SK-N-SH (cell line): ENCODE measurements around the gene ERCC2. TPM values are rescaled to one million over a fixed set of nuclear protein-coding genes. Genes with fewer than 3 reads are reported as not detected.

ENCODE experiments used
- CTCF ChIA-PET: fragments of 300-600, 350-600 bp; formaldehyde crosslinking; extraction: SDS; loops from one replicate; lab custom pipeline; 2021; lab: Yijun Ruan, JAX
- POLR2A ChIA-PET: fragments of 350-600 bp; sonication (Branson Sonifier 250); formaldehyde crosslinking; extraction: SDS; loops from one replicate; lab custom pipeline; 2020; ENCODE audit warnings: antibody characterized with exemption, inconsistent platforms; lab: Yijun Ruan, JAX
- DNase-seq: peaks from one replicate; pipeline ENCODE4 v3.0.0; 2012
- H2AFZ ChIP-seq: fragments of 200-600 bp; sonication (generic); 2 replicates; pipeline ENCODE4 v1.8.1; 2016; ENCODE audit warnings: antibody characterized with exemption, mild to moderate bottlenecking, low read depth
- H3F3A ChIP-seq: fragments of 200-600 bp; sonication (generic); replicated peaks from 2 replicates; pipeline ENCODE3; 2016; ENCODE audit warnings: antibody characterized with exemption, mild to moderate bottlenecking; ENCODE audit not compliant: insufficient read depth
- H3K27ac ChIP-seq, 2 experiments: fragments of 200-500 bp in 1 of 2; fragments of 200-600 bp in 1 of 2; sonication (Bioruptor generic) in 1 of 2; sonication (generic), shearing (Covaris generic) in 1 of 2; 2 replicates each; pipeline versions ENCODE4 v1.5.1 to v1.6.1; 2014 to 2016; ENCODE audit warnings: low read depth in 2 of 2, inconsistent platforms in 1 of 2, low read length in 1 of 2, mild to moderate bottlenecking in 1 of 2, mixed read lengths in 1 of 2
- H3K27me3 ChIP-seq: fragments of 200-600 bp; sonication (generic), shearing (Covaris generic); 2 replicates; pipeline ENCODE4 v1.6.1; 2016; ENCODE audit warnings: mixed run types; ENCODE audit not compliant: insufficient read depth
- H3K36me3 ChIP-seq, 2 experiments: fragments of 200-500 bp in 1 of 2; fragments of 200-600 bp in 1 of 2; sonication (Bioruptor generic) in 1 of 2; sonication (generic) in 1 of 2; replicated peaks in 1 of 2; 2 replicates each; pipeline versions ENCODE3 to v1.5.1; 2014 to 2016; ENCODE audit warnings: low read length in 1 of 2, mild to moderate bottlenecking in 1 of 2; ENCODE audit not compliant: insufficient read depth in 2 of 2, control insufficient read depth in 1 of 2
- H3K4me1 ChIP-seq, 2 experiments: fragments of 200-500 bp in 1 of 2; fragments of 200-600 bp in 1 of 2; sonication (Bioruptor generic) in 1 of 2; sonication (generic), shearing (Covaris generic) in 1 of 2; 2 replicates each; pipeline versions ENCODE4 v1.5.1 to v1.6.1; 2014 to 2016; ENCODE audit warnings: low read depth in 1 of 2, low read length in 1 of 2, mixed run types in 1 of 2; ENCODE audit not compliant: insufficient read depth in 2 of 2, control insufficient read depth in 1 of 2
- H3K4me2 ChIP-seq: fragments of 200-600 bp; sonication (generic), shearing (Covaris generic); 2 replicates; pipeline ENCODE4 v1.6.1; 2017; ENCODE audit warnings: mixed run types
- H3K4me3 ChIP-seq, 2 experiments: fragments of 200-500 bp in 1 of 2; fragments of 200-600 bp in 1 of 2; sonication (Bioruptor generic) in 1 of 2; sonication (generic), shearing (Covaris generic) in 1 of 2; 2 replicates each; pipeline versions ENCODE4 v1.5.1 to v1.8.1; 2014 to 2016; ENCODE audit warnings: low read depth in 2 of 2, inconsistent platforms in 1 of 2, low read length in 1 of 2, mild to moderate bottlenecking in 1 of 2, mixed read lengths in 1 of 2, moderate library complexity in 1 of 2
- H3K79me2 ChIP-seq: fragments of 200-600 bp; sonication (generic); 2 replicates; pipeline ENCODE4 v1.8.1; 2017; ENCODE audit warnings: mild to moderate bottlenecking; ENCODE audit not compliant: insufficient read depth
- H3K9ac ChIP-seq: fragments of 200-600 bp; sonication (generic); 2 replicates; pipeline ENCODE4 v1.6.1; 2017; ENCODE audit warnings: mixed run types
- H3K9me2 ChIP-seq: fragments of 200-600 bp; sonication (generic); 2 replicates; pipeline ENCODE4 v1.6.1; 2017; ENCODE audit warnings: mixed run types
- H3K9me3 ChIP-seq: fragments of 200-600 bp; sonication (generic); 2 replicates; pipeline ENCODE4 v1.6.1; 2017; ENCODE audit warnings: mixed run types, mild to moderate bottlenecking, moderate library complexity
- H4K20me1 ChIP-seq: fragments of 200-600 bp; sonication (generic); 2 replicates; pipeline ENCODE4 v1.6.1; 2017; ENCODE audit warnings: mild to moderate bottlenecking, mixed run types; ENCODE audit not compliant: insufficient read depth
- CHD2 ChIP-seq: fragments of 150-350 bp; IDR thresholded peaks from 2 replicates; pipeline ENCODE4 v1.6.1; 2018; ENCODE audit warnings: low read length; ENCODE audit not compliant: partially characterized antibody
- EP300 ChIP-seq, 2 experiments: IDR thresholded peaks; 2 replicates each; pipeline versions ENCODE4 v1.4.0 to v1.6.1; 2012; ENCODE audit warnings: borderline replicate concordance in 1 of 2, low read depth in 1 of 2, low read length in 1 of 2
- FOSL2 ChIP-seq: IDR thresholded peaks from 2 replicates; pipeline ENCODE4 v1.4.0; 2012; ENCODE audit warnings: low read depth, mild to moderate bottlenecking, moderate library complexity, borderline replicate concordance
- FOXM1 ChIP-seq: IDR thresholded peaks from 2 replicates; pipeline ENCODE4 v1.4.0; 2012; ENCODE audit warnings: low read depth, mild to moderate bottlenecking
- JUND ChIP-seq: IDR thresholded peaks from 2 replicates; pipeline ENCODE4 v1.4.0; 2012
- MXI1 ChIP-seq: IDR thresholded peaks from 2 replicates; pipeline ENCODE4 v1.6.1; 2012; ENCODE audit warnings: mild to moderate bottlenecking, low read depth, low read length, improper control_type of control experiment
- NFIC ChIP-seq: IDR thresholded peaks from 2 replicates; pipeline ENCODE4 v1.4.0; 2012; ENCODE audit warnings: borderline replicate concordance
- RAD21 ChIP-seq: IDR thresholded peaks from 2 replicates; pipeline ENCODE4 v1.6.1; 2012; ENCODE audit warnings: mild to moderate bottlenecking, low read length
- RCOR1 ChIP-seq: fragments of 150-350 bp; IDR thresholded peaks from 2 replicates; pipeline ENCODE4 v1.6.1; 2017; ENCODE audit warnings: antibody characterized with exemption, low read length
- RFX5 ChIP-seq: IDR thresholded peaks from 2 replicates; pipeline ENCODE4 v1.6.1; 2012; ENCODE audit warnings: mild to moderate bottlenecking, improper control_type of control experiment, low read length
- SIN3A ChIP-seq: IDR thresholded peaks from 2 replicates; pipeline ENCODE4 v1.6.1; 2012; ENCODE audit warnings: low read depth, mild to moderate bottlenecking, low read length, moderate library complexity, borderline replicate concordance
- YY1 ChIP-seq: IDR thresholded peaks from 2 replicates; pipeline ENCODE4 v1.4.0; 2012; ENCODE audit warnings: low read depth, mild to moderate bottlenecking
- WGBS: methylation state at CpG from one replicate; pipeline ENCODE4 v1.1.6; 2017; ENCODE audit warnings: low lambda C conversion rate; 5-methylcytosine and 5-hydroxymethylcytosine counted together
- polyA plus RNA-seq, 3 experiments: library from polyadenylated mRNA; depleted of rRNA; stranded (reverse); fragments of >200 nt; gene quantifications; 2 replicates each; pipeline ENCODE4 v1.2.3, GENCODE V29; 2012
- TF ChIP-seq, protein P1 (sequence below): IDR thresholded peaks from 2 replicates; pipeline ENCODE4 v1.6.1; 2012; ENCODE audit warnings: mild to moderate bottlenecking, low read depth, low read length, moderate library complexity
- TF ChIP-seq, protein P2 (sequence below): fragments of 200-600 bp; sonication (generic); IDR thresholded peaks from 2 replicates; pipeline ENCODE4 v1.6.1; 2017; ENCODE audit warnings: antibody characterized with exemption, mild to moderate bottlenecking, moderate library complexity
- TF ChIP-seq, protein P3 (sequence below): IDR thresholded peaks from 2 replicates; pipeline ENCODE4 v1.4.0; 2012; ENCODE audit warnings: low read depth, borderline replicate concordance
- TF ChIP-seq, protein P4 (sequence below): IDR thresholded peaks from 2 replicates; pipeline ENCODE4 v1.4.0; 2012; ENCODE audit warnings: low read depth
- TF ChIP-seq, protein P5 (sequence below): IDR thresholded peaks from 2 replicates; pipeline ENCODE4; 2012

Gene ERCC2
- polyA plus RNA-seq, 1 of the 3 experiments (the other 2 are of a cell fraction): 72.8 TPM

DNA sequence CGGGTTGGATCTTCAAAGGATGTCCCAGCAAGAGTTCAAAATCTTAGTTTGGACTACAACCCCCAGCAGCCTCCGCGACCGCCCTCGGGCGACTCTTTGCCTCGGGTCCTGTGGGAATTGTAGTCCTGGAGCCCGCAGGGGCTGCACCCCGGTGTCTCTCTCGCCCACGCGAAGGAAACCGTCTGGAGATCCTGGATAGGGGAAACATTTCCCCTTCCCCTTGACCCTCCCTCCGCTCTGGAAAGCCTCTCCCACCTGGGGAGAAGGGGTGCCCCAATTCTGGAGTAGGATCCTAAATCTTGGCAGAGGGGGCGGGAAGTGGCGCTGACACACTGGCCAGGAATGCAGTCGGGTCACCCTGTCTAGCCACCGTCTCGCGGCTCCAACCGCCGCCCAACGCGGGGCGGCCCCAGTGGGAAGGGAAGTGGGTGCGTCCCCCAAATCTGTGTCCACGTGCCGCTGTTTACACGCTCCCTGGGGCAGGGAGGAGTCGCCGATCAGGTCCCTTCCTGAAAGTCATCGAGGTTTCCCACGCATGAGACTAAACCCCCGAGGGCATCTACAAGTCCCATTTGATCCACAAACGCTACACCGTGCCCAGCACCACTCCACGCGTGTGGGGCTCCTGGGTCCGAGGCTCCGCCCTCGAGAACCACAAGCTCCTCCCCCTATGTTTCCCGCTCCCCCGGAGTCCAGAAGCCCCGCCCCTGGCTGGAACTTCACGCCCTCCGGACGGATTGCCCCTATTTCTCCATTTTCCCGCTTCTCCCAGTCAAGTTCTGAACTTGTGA lies 35.3 kb upstream of the ERCC2 start:
- peaks cover 2 to 5% of the 10 kb centered on the region in 2 experiments for H3K36me3 ChIP-seq
- H4K20me1 ChIP-seq: no peaks in the 10 kb centered on the region
- ChIA-PET POLR2A (no interaction called here), CTCF (interaction anchor here (1.3 to 3.9 kb wide), 3 partner anchors 20 to 80 kb away, joined by 4 to 18 read pairs (median 4); partner anchors contain the start of gene ERCC2)
- TF ChIP-seq YY1: peak; percentile 47; the same call in 1 of the 2 replicates
- TF ChIP-seq RAD21: no peak
- no peak for TF ChIP-seq CHD2
- TF ChIP-seq FOSL2: peak; percentile 39; the same call in 1 of the 2 replicates
- TF ChIP-seq MXI1: peak; percentile 88
- no peak for TF ChIP-seq FOXM1
- TF ChIP-seq, protein P1, sequence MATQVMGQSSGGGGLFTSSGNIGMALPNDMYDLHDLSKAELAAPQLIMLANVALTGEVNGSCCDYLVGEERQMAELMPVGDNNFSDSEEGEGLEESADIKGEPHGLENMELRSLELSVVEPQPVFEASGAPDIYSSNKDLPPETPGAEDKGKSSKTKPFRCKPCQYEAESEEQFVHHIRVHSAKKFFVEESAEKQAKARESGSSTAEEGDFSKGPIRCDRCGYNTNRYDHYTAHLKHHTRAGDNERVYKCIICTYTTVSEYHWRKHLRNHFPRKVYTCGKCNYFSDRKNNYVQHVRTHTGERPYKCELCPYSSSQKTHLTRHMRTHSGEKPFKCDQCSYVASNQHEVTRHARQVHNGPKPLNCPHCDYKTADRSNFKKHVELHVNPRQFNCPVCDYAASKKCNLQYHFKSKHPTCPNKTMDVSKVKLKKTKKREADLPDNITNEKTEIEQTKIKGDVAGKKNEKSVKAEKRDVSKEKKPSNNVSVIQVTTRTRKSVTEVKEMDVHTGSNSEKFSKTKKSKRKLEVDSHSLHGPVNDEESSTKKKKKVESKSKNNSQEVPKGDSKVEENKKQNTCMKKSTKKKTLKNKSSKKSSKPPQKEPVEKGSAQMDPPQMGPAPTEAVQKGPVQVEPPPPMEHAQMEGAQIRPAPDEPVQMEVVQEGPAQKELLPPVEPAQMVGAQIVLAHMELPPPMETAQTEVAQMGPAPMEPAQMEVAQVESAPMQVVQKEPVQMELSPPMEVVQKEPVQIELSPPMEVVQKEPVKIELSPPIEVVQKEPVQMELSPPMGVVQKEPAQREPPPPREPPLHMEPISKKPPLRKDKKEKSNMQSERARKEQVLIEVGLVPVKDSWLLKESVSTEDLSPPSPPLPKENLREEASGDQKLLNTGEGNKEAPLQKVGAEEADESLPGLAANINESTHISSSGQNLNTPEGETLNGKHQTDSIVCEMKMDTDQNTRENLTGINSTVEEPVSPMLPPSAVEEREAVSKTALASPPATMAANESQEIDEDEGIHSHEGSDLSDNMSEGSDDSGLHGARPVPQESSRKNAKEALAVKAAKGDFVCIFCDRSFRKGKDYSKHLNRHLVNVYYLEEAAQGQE: no peak
- peak; percentile 63; the same call in 1 of the 2 replicates for TF ChIP-seq SIN3A
- TF ChIP-seq RCOR1: no peak
- no peak for TF ChIP-seq EP300 (IDR thresholded peaks at IDR 0.05; ENCODE audit: borderline replicate concordance in 1 of 2, low read depth in 1 of 2, low read length in 1 of 2)
- TF ChIP-seq, protein P2, sequence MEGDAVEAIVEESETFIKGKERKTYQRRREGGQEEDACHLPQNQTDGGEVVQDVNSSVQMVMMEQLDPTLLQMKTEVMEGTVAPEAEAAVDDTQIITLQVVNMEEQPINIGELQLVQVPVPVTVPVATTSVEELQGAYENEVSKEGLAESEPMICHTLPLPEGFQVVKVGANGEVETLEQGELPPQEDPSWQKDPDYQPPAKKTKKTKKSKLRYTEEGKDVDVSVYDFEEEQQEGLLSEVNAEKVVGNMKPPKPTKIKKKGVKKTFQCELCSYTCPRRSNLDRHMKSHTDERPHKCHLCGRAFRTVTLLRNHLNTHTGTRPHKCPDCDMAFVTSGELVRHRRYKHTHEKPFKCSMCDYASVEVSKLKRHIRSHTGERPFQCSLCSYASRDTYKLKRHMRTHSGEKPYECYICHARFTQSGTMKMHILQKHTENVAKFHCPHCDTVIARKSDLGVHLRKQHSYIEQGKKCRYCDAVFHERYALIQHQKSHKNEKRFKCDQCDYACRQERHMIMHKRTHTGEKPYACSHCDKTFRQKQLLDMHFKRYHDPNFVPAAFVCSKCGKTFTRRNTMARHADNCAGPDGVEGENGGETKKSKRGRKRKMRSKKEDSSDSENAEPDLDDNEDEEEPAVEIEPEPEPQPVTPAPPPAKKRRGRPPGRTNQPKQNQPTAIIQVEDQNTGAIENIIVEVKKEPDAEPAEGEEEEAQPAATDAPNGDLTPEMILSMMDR: no peak
- TF ChIP-seq JUND: peak; percentile 52; the same call in 1 of the 2 replicates
- TF ChIP-seq NFIC: 0 out of 2 replicates have a peak, but pooled peaks have one; percentile 21
- TF ChIP-seq, protein P3, sequence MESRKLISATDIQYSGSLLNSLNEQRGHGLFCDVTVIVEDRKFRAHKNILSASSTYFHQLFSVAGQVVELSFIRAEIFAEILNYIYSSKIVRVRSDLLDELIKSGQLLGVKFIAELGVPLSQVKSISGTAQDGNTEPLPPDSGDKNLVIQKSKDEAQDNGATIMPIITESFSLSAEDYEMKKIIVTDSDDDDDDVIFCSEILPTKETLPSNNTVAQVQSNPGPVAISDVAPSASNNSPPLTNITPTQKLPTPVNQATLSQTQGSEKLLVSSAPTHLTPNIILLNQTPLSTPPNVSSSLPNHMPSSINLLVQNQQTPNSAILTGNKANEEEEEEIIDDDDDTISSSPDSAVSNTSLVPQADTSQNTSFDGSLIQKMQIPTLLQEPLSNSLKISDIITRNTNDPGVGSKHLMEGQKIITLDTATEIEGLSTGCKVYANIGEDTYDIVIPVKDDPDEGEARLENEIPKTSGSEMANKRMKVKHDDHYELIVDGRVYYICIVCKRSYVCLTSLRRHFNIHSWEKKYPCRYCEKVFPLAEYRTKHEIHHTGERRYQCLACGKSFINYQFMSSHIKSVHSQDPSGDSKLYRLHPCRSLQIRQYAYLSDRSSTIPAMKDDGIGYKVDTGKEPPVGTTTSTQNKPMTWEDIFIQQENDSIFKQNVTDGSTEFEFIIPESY: no peak
- TF ChIP-seq, protein P4, sequence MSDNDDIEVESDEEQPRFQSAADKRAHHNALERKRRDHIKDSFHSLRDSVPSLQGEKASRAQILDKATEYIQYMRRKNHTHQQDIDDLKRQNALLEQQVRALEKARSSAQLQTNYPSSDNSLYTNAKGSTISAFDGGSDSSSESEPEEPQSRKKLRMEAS: no peak
- no peak for TF ChIP-seq RFX5
- TF ChIP-seq, protein P5, sequence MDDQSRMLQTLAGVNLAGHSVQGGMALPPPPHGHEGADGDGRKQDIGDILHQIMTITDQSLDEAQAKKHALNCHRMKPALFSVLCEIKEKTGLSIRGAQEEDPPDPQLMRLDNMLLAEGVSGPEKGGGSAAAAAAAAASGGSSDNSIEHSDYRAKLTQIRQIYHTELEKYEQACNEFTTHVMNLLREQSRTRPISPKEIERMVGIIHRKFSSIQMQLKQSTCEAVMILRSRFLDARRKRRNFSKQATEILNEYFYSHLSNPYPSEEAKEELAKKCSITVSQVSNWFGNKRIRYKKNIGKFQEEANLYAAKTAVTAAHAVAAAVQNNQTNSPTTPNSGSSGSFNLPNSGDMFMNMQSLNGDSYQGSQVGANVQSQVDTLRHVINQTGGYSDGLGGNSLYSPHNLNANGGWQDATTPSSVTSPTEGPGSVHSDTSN: no peak
- DNase-seq: peak; percentile 93
- 0% methylated on average over 29 of the region's 48 CpGs for WGBS
- H3K9me2 ChIP-seq: no peaks in the 10 kb centered on the region
- H3K9ac ChIP-seq: peak overlapping the region; percentile 97
- peaks cover 16 to 26% of the 10 kb centered on the region in 2 experiments; a peak in 3 of 4 replicates for H3K4me1 ChIP-seq
- peaks cover 8% of the 10 kb centered on the region for H3F3A ChIP-seq
- peaks cover 63% of the 10 kb centered on the region for H3K79me2 ChIP-seq
- H3K4me3 ChIP-seq: peak overlapping the region; percentile 87 to 97
- H2AFZ ChIP-seq: peak overlapping the region; percentile 82
- H3K27ac ChIP-seq: peak overlapping the region; percentile 96 to 98
- H3K9me3 ChIP-seq: no peaks in the 10 kb centered on the region
- peak overlapping the region; percentile 88 for H3K4me2 ChIP-seq
- no peaks in the 10 kb centered on the region for H3K27me3 ChIP-seq
